Activated T-cell treated with anti-CD3 and anti-CD28 coated beads, Interleukin-2, amount 50 U/mL, for 48 hours (primary cell): ENCODE measurements around the gene SDR42E2.

ENCODE experiments used
- DNase-seq, 2 experiments: peaks; one replicate each; pipeline ENCODE4 v3.0.0-alpha.2; 2020

SDR42E2 gene

GRCh38 chr16:22192261-22193062, 30.2 kb downstream of the SDR42E2 start:
- peak; percentile 78 to 81 for DNase-seq

GRCh38 chr16:22193063-22193411, 30.7 kb downstream of the SDR42E2 start:
- peak in 1 of 2 experiments; percentile 25 for DNase-seq

DNA sequence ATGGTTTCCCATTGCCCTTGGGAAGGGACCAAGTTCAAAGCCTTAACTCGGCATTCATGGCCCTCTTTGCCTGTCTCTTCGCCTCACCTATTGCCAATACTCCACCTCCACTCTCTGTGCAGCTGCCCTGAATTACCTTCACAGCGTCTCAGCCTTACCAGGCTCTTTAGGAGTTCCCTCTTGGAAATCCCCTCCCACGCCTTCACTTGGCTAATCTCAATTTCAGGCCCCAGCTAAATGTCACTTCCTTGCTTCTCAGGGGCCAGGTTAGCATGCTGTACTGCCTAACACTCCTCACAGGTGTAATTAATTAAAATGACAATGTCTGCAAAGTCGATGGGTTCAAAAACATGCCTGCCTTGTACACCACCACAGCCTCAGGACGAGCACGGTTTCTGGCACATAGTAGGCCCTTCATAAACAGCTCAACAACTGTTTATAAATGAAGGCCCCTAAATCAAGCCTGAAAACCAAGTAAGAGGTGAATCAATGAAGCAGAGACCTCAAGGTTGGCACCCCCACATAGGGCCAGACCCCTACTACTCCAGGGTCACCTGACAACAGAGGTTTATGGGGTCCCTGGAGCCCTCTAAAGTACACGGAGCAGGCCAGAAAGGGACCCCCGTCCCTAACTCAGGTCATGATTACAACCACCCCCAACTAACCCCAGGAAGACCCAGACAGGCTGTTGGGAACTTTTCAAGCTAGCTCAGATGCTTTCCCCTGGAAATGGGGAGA, 32.6 kb downstream of the SDR42E2 start:
- peak; percentile 27 to 31 for DNase-seq

DNA sequence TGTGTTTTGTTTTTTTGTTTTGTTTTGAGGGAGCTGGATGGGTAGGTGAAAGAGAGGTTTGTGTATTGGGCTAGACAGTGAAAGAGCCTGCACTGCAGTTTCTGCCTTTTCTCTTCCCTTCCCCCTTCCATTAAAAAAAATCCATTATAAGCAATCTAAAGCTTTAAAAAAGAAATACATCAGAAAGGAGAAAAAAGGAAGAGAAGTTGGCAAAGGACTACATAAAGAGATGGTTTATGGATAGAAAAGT, 33.1 kb downstream of the SDR42E2 start:
- no peak for DNase-seq

DNA sequence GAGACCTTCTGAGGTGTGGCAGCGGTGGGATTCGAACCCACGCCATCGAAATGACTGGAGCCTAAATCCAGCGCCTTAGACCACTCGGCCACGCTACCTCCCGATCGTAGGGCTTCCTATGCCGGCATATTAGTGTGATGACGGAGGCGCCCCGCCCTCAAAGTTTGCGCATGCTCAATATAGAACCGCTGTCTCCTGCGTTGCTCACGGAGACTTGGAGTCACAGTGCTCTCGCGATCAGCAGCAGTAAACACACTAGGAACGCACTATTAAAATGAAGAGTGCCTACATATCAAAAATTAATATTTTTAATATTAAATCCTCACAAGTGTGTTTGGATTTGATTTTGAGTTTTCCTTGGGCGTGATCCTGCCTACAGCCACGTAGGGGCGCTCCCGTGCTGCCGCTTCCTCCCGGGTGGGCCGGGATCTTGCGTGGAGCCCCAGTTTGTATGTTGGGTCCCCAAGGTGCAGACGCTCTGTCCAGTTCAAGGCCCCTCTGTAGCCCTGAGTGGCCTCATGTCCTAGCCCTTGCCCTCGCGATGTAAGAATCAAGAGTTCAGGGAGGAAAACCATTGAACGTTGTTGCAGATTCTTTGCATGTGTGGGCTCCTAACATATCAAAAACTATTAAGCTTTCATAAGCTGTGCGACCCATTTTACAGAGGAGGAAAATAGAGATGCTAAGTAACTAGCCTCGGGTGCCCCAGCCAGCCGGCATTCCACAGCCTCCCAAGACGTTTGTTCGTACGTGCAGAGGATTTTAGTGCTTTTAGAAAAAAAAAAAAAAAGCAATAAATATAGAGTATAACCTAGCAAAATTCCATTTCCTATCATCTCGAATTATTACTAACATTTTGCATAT, 33.6 kb downstream of the SDR42E2 start:
- DNase-seq = peak; percentile 98

DNA sequence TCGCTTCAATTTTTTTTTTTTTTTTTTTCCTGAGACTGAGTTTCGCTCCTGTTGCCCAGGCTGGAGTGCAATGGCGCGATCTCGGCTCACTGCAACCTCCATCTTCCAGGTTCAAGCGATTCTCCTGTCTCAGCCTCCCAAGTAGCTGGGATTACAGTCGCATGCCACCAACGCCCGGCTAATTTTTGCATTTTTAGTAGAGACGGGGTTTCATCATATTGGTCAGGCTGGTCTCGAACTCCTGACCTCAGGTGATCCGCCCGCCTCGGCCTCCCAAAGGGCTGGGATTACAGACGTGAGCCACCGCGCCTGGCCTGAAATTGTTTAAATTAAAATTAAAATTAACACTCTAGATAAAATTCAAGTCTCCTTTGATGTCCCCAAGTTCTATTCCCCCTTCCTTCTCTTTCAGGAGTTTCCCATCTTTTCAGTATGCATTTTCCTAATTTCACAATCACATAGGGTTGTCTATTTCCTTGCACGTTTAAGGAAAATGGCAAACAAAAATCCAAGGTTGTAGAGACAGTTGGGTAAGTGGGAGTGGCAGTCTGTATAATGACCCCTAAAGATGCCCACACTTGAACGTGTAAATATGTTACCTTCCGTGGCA, 34.4 kb downstream of the SDR42E2 start:
- peak in 1 of 2 experiments; percentile 46 for DNase-seq

DNA sequence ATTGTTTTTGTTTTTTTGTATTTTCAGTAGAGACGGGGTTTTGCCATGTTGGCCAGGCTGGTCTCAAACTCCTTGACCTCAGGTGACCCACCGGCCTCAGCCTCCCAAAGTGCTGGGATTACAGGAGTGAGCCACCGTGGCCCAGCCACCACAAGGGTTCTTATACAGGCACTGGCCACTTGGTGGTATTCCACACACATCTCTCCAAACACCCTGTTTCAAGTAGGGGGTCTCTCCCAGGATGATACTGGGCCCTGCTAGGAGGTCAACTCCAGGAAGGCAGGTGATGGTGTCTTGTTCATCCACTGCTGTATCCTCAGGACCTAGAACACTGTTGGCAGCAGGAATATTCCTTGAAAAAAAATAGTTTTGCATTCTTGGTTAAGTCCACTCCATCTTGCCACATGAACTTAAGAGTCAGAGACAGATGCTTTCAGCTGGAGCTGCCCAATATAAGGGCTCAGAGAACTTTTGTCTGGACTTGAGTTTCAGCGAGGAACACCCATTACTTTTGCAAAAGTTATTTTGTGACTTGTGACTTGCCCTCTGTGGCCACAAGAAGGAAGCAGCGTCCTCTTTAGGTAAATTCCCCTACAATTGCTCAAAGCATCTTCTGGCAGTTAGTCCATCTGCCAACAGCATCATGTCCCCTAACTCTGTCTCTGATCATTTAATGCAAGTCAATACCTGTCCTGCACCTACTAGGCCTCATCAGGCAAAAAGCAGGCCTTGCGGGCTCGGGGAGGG, 36.4 kb downstream of the SDR42E2 start:
- no peak for DNase-seq

GRCh38 chr16:22202261-22202637, 39.9 kb downstream of the SDR42E2 start:
- DNase-seq = no peak

- DNase-seq = no peak
Measured at GRCh38 chr16:22203091-22203490, 40.8 kb downstream of the SDR42E2 start.

DNA sequence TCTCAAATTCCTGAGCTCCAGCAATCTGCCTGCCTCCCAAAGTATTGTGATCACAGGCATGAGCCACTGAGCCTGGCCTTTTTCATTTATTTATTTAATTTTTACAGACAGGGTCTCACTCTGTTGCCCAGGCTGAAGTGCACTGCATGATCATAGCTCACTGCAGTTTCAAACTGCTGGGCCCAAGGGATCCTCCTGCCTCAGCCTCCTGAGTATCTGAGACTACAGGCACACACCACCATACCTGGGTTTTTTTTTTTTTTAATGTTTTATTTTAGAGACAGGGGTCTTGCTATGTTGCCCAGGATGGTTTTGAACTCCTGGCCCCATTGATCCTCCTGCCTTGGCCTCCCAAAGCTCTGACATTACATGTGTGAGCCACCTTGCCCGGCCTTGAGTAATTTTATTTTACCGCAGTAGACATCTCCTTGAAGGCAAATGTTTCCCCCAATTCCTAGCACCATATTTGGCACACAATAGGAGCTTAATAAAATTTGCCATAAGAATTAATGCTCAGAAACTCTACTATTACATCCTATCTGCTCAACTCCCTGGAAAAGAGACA, 41.9 kb downstream of the SDR42E2 start:
- no peak for DNase-seq

- no peak for DNase-seq
Measured at GRCh38 chr16:22205577-22206012, 43.3 kb downstream of the SDR42E2 start.

DNA sequence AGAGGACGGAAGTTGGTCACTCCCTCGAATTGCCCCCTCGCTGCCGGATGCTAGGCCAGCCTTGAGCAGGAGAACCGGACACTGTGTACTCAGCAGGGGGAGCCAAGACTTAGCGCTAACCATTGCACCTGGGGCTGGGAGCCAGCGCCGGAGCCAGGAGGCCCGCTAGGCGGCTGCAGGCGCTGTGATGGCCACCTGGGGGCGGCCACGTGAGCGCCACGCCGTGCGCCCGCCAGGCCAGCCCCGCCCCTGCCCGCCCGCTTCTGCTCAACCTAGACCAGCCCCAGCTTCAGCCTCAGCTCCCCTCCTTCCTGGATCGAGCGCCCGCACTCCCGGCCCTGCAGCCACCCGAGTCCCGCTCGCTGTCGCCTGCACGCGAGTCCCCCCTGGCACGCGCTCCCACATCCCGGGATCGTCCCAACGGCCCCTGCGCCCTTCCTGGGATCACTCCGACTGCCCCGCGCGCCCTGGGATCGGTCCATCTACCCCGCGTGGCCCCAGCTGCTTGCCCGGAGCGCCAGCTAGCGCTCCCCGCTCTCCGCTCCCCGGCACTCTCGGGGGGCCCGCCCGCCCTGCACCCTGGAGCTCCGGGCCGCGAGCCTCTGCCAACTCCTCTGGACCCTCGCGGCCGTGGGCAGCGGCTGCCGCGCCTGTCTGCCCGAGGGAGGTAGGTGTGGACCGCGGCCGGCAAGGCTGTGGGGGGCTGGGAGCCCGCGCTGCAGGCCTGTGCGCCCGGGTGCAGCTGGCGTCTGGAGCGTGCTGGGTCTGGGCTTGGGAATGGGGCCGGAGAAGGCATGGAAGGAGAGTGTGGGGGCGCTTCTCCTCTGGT, 43.9 kb downstream of the SDR42E2 start, which contains the start of gene EEF2K:
TSS of gene EEF2K (plus strand) at position 266 of the 829 bp plus-strand sequence. CDS start 19,452 bp downstream, outside the sequence.
- DNase-seq = peak; percentile 85 to 91

- peak; percentile 79 to 82 for DNase-seq
Measured at GRCh38 chr16:22206842-22207714, 44.8 kb downstream of the SDR42E2 start.

DNA sequence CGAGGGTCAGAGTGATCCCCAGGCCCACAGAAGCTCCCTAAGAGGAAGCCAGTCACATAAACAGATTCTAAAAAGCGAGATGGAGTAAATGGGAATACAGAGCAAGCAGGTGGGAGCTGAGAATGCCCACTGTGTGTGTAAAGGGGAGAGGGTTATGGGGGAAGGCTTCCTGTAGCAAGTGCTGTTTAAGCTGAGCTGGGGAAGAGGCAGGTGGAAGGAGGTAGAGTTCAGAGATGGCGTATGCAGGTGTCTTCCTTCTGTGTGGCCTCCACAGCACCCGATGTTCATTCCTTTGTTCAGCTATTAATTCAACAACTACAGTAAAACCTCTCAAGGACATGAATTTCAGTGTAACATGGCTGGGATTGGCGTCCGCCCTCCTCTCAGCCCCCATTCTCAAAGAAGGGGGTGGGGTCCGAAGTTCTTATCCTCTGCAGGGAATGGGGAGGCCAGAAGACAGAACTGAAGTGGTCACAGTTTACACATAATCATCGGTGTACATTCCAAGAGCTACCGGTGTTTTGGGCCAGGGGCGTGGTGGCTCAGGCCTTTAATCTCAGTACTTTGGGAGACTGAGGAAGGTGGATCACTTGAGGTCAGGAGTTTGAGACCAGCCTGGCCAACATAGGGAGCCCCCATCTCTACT, 45.5 kb downstream of the SDR42E2 start:
- no peak for DNase-seq

DNA sequence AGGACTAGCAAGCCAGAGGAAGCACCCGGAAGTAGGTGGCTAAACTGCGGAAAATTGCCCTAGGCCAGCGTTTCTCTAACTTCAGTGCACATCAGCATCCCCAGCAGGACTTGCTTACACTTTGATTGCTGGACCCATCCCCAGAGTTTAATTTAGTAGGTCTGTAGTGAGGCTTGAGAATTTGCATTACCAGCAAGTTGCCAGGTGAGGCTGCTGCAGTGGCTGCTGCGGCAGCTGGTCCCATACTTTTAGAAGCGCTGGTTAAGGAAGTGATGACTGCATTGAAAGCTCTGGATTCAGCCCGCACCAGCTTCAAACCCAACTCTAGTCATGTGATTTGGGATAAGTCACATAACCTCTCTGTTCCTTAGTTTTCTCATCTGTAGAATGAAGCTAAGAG, 48.0 kb downstream of the SDR42E2 start:
- DNase-seq = no peak

- DNase-seq = no peak
Measured at GRCh38 chr16:22210854-22211253, 48.5 kb downstream of the SDR42E2 start.

- no peak for DNase-seq
Measured at GRCh38 chr16:22213236-22213635, 50.9 kb downstream of the SDR42E2 start.

GRCh38 chr16:22213801-22214200, 51.5 kb downstream of the SDR42E2 start:
- DNase-seq = no peak

GRCh38 chr16:22214402-22214801, 52.1 kb downstream of the SDR42E2 start:
- DNase-seq = no peak
